H1 (cell line): Measurements from ENCODE around the gene ERICH6.

Experiments
- CREB1 ChIP-seq: IDR thresholded peaks from 2 replicates; pipeline ENCODE4 v1.6.1; 2012; ENCODE audit warnings: inconsistent platforms
- CTCF ChIP-seq, 3 experiments: IDR thresholded peaks; 1 replicate in 2 of 3; 2 replicates in 1 of 3; pipeline versions ENCODE4 v1.5.1 to v1.6.1; 2011; ENCODE audit warnings: low read length in 3 of 3, mild to moderate bottlenecking in 3 of 3, inconsistent platforms in 2 of 3, low read depth in 1 of 3, moderate library complexity in 1 of 3; ENCODE audit not compliant: insufficient read depth in 1 of 3; ENCODE audit errors: control extremely low read depth in 1 of 3
- EZH2 ChIP-seq: fragments of 200-600 bp; sonication (generic); IDR thresholded peaks from 2 replicates; pipeline ENCODE4 v1.7.1; 2012; ENCODE audit warnings: low read depth, mild to moderate bottlenecking, moderate library complexity, low read length, inconsistent platforms; ENCODE audit not compliant: severe bottlenecking
- RAD21 ChIP-seq, 2 experiments: IDR thresholded peaks in 1 of 2; conservative IDR thresholded peaks in 1 of 2; 2 replicates each; pipeline ENCODE4 v1.6.1; 2011; ENCODE audit warnings: low read depth in 2 of 2, low read length in 2 of 2, improper control_type of control experiment in 1 of 2, inconsistent platforms in 1 of 2, mild to moderate bottlenecking in 1 of 2, moderate library complexity in 1 of 2
- TBP ChIP-seq: IDR thresholded peaks from 2 replicates; pipeline ENCODE4 v1.6.1; 2011; ENCODE audit warnings: low read depth, low read length, improper control_type of control experiment

- TF ChIP-seq CTCF (IDR thresholded peaks at IDR 0.05; ENCODE audit: control extremely low read depth in 1 of 3, insufficient read depth in 1 of 3, low read depth in 1 of 3, low read length in 3 of 3) (no peak), EZH2 (no peak), CREB1 (no peak), RAD21 (IDR thresholded peaks at IDR 0.05 in 1 of 2, conservative IDR thresholded peaks at IDR 0.05 in 1 of 2; ENCODE audit: low read depth in 2 of 2, low read length in 2 of 2) (no peak), TBP (no peak)
Measured at GRCh38 chr3:150631515-150632221, 72.1 kb downstream of the ERICH6 start.
